C1 segment of cervical spinal cord (tissue), 14 donors: ENCODE measurements around the gene NAV1.

Experiments used
- DNase-seq, 14 donors: peaks; one replicate each; lab custom pipeline; 2025; lab: John Stamatoyannopoulos, UW

The NAV1 gene

GRCh38 chr1:201525193-201525778 is 13.6 kb upstream of the NAV1 start:
- DNase-seq = no peak

GRCh38 chr1:201527879-201528278 is 11.0 kb upstream of the NAV1 start:
- no peak for DNase-seq

GRCh38 chr1:201528631-201529252 is 10.2 kb upstream of the NAV1 start:
- DNase-seq = no peak

GRCh38 chr1:201530741-201531531 is 8.0 kb upstream of the NAV1 start:
- DNase-seq = peak in 11 of 14 donors; percentile 24 to 82 (median 70)

GRCh38 chr1:201531551-201532425 is 7.1 kb upstream of the NAV1 start:
- DNase-seq = no peak

- DNase-seq = no peak
Measured at GRCh38 chr1:201533836-201534235, 5.1 kb upstream of the NAV1 start.

GRCh38 chr1:201535046-201535918 is 3.6 kb upstream of the NAV1 start:
- DNase-seq = peak in 1 of 14 donors; percentile 10

- no peak for DNase-seq
Measured at GRCh38 chr1:201535919-201536245, 3.0 kb upstream of the NAV1 start.

GRCh38 chr1:201536558-201536957 is 2.4 kb upstream of the NAV1 start:
- DNase-seq = peak in 1 of 14 donors; percentile 25

GRCh38 chr1:201537028-201537427 is 1.9 kb upstream of the NAV1 start:
- no peak for DNase-seq

GRCh38 chr1:201537467-201537866 is 1.5 kb upstream of the NAV1 start:
- DNase-seq = no peak

GRCh38 chr1:201537891-201538611 is 876 bp upstream of the NAV1 start:
- DNase-seq = peak in 1 of 14 donors; percentile 44

GRCh38 chr1:201539561-201540431 is 869 bp downstream of the NAV1 start:
- peak in 11 of 14 donors; percentile 48 to 89 (median 70) for DNase-seq

- no peak for DNase-seq
Measured at GRCh38 chr1:201540846-201541735, 2.2 kb downstream of the NAV1 start.

- DNase-seq = no peak
Measured at GRCh38 chr1:201542309-201543035, 3.5 kb downstream of the NAV1 start.

GRCh38 chr1:201543871-201544642 is 5.1 kb downstream of the NAV1 start:
- DNase-seq = no peak

GRCh38 chr1:201544710-201545109 is 5.8 kb downstream of the NAV1 start:
- DNase-seq = no peak
